Pulmonary artery endothelial cell (primary cell): ENCODE results near the gene SHCBP1. TPM values are rescaled to one million over a fixed set of nuclear protein-coding genes. Genes with fewer than 3 reads are reported as not detected.
A peak's percentile ranks its signal among the peaks of the same experiment; 100 is the strongest.
"Not testable (repeated sequence)": the region's sequence is repeated elsewhere in the genome, so short reads cannot be mapped to it uniquely, and the experiment has no call there.

ENCODE experiments used
- DNase-seq: peaks from one replicate; pipeline ENCODE4 v3.0.0-alpha.2; 2011; ENCODE audit warnings: low read depth, low spot score
- total RNA-seq: library from RNA; depleted of rRNA; stranded (reverse); fragments of >200 nt; gene quantifications from 2 replicates; pipeline ENCODE4 v1.2.3, GENCODE V29; 2014

The SHCBP1 gene, protein sequence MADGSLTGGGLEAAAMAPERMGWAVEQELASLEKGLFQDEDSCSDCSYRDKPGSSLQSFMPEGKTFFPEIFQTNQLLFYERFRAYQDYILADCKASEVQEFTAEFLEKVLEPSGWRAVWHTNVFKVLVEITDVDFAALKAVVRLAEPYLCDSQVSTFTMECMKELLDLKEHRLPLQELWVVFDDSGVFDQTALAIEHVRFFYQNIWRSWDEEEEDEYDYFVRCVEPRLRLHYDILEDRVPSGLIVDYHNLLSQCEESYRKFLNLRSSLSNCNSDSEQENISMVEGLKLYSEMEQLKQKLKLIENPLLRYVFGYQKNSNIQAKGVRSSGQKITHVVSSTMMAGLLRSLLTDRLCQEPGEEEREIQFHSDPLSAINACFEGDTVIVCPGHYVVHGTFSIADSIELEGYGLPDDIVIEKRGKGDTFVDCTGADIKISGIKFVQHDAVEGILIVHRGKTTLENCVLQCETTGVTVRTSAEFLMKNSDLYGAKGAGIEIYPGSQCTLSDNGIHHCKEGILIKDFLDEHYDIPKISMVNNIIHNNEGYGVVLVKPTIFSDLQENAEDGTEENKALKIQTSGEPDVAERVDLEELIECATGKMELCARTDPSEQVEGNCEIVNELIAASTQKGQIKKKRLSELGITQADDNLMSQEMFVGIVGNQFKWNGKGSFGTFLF
- total RNA-seq, result 26.8 and 57.3 TPM in 2 replicates

GRCh38 chr16:46621006-46621933, at the start of gene SHCBP1:
TSS of gene SHCBP1 (minus strand) at chr16:46621379. CDS start at chr16:46621359, 20 bp downstream.
- DNase-seq, result peak; percentile 63

- DNase-seq, result no peak
Observed at GRCh38 chr16:46662123-46662522, 40.9 kb upstream of the SHCBP1 start.

DNA sequence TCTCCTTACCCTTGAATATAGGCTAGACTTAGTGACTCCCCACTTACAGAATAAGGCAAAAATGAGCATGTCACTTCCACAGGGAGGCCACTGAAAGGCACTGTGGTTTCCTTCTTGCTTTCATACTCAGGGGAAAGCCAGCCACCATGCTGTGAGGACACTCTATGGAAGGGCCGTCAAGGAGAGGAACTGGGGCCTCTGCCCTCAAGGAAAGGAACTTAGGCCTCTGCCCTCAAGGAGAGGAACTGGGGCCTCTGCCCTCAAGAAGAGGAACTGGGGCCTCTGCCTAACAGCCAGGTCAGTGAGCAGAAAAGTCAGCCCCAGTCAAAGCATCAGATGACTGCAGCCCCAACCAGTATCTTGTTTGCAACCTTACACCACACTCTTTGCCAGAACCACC, 37.7 kb upstream of the SHCBP1 start:
- DNase-seq, result no peak

DNA sequence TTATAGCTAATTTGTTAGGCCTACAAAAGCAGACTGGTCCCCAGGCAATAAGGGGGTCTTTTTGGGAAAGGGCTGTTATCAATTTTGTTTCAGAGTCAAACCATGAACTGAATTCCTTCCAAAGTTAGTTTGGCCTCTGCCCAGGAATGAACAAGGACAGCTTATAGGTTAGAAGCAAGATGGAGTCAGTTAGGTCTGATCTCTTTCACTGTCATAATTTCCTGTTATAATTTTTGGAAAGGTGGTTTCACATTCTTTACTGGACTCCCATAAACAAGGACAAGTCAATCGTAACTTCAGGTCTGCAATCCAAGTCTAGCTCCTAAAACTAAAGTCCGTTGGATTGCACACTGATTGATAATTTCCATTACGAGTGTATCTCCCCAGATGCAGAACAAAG, 30.1 kb upstream of the SHCBP1 start:
- no peak for DNase-seq

- no peak for DNase-seq
Observed at GRCh38 chr16:46650254-46650623, 29.1 kb upstream of the SHCBP1 start.

- DNase-seq, result no peak
Observed at GRCh38 chr16:46649588-46650253, 28.5 kb upstream of the SHCBP1 start.

GRCh38 chr16:46648656-46649055, 27.5 kb upstream of the SHCBP1 start:
- DNase-seq, result no peak

- DNase-seq, result no peak
Observed at GRCh38 chr16:46638947-46639925, 18.1 kb upstream of the SHCBP1 start.

DNA sequence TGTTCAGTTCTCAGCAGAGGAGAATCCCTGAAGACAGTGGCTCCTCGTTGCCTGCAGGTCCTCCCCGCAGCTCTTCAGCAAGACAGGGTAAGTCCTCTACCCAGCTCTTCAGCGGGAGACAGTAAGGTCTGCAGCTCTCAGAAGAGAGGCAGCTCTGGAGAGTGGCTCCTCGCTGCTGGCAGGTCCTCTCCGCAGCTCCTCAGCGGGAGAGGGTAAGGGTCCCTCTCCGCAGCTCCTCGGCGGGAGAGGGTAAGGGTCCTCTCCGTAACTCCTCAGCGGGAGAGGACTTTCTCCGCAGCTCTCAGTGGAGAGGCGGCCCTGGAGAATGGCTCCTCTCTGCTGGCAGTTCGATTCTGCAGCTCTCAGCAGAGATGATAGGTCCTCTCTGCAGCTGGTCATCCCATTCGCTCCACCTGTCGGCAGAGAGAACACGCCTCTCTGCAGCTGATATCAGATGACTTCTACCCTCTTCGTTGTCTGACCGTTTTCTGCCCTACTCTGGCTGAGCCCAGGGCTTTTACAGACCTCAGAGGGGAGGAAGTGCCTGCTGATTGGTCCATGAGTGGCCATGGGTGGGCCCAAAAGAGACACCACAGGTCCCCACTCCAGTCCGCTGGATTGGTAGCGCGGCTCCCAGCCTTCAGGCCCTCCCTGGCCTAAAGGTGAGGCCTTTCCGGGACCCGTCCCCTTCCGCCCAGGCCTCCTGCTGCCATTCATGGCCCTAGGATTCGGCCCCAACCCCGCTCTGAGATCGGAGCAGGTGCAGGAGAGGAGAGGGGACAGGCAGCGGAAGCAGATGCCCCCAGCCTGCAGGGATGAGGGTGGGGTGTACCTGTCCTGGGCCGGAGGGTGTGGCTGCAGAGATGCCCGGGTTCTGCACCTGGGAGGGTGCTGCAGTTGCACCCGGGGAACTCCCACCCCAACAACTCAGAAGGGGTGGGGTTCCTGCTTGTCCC, 11.9 kb upstream of the SHCBP1 start:
- DNase-seq, result no peak

- no peak for DNase-seq
Observed at GRCh38 chr16:46629331-46630219, 8.4 kb upstream of the SHCBP1 start.

DNA sequence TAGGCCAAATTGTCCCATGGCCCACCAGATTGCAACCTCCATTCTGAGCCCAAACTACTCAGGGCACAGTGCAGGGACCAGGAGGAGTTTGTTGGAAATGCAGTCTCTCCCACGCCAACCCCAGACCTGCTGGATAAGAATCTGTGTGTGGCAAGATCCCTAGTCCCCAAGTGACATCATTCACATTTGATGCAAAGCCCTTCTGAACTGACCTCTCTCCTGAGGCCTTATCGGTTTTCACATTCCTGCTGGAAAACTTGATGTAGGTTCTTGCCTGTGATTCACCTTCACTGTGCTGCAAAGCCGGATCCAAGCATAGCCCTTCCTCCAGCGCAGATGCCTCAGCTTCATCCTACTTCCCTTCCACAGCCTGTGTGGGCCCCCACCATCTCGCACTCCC, 6.6 kb upstream of the SHCBP1 start:
- no peak for DNase-seq

GRCh38 chr16:46626681-46627080, 5.5 kb upstream of the SHCBP1 start:
- not testable (repeated sequence) for DNase-seq

GRCh38 chr16:46624862-46625261, 3.7 kb upstream of the SHCBP1 start:
- not testable (repeated sequence) for DNase-seq

DNA sequence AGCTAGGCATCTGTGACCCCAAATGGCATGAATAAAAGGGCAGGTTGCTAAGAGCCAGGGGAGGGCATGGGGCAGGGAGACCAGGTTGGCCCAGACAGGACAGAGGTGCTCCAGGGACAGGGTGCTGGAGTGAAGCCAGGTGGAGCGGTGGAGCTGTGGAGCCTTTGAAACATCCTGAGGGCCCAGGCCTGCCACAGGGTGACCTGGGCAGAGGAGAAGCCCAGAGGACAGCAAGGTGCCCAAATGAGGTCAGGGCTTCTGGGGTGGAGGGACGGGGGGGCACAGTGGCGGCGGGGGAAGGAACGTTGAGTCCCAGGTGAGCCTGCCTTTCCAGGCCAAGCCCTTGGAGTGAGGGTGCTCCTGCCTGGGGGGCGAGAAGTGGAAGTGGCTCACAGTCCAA, 2.5 kb upstream of the SHCBP1 start:
- not testable (repeated sequence) for DNase-seq

GRCh38 chr16:46623246-46623645, 2.1 kb upstream of the SHCBP1 start:
- not testable (repeated sequence) for DNase-seq

GRCh38 chr16:46621934-46622676, 926 bp upstream of the SHCBP1 start:
- DNase-seq, result no peak
